ENCODE measurements around the gene KCNC3. TPM values are rescaled to one million over a fixed set of nuclear protein-coding genes. Genes with fewer than 3 reads are reported as not detected.
A peak's percentile ranks its signal among the peaks of the same experiment; 100 is the strongest.
"Not testable (repeated sequence)": the region's sequence is repeated elsewhere in the genome, so short reads cannot be mapped to it uniquely, and the experiment has no call there.

The KCNC3 gene
- total and polyA plus RNA-seq, 7 experiments from 2014 or later, result 1.9 to 11.1 (median 2.4) TPM; not detected in 2

GRCh38 chr19:50347089-50347581, 18.0 kb upstream of the KCNC3 start:
- CTCF ChIA-PET, result interaction anchor here (1.1 kb wide), 1 partner anchor 10 kb away, joined by 3 read pairs; no protein-coding TSS in a partner anchor
- H3K36me3 ChIP-seq (ENCODE audit: control insufficient read depth in 2 of 3, insufficient read depth in 3 of 3, low read length in 3 of 3); H3K27me3 ChIP-seq (ENCODE audit: control insufficient read depth in 2 of 2, insufficient read depth in 2 of 2, low read length in 2 of 2); H3K9me3 ChIP-seq (ENCODE audit: control insufficient read depth in 2 of 3, low read length in 3 of 3); H3K4me1 ChIP-seq (ENCODE audit: control insufficient read depth in 2 of 2, insufficient read depth in 2 of 2, low read length in 2 of 2); H3K27ac ChIP-seq (ENCODE audit: low read depth, low read length); intact Hi-C loops (cut with micrococcal nuclease); H3K27me3 Mint-ChIP-seq; DNase-seq; H3K4me3 ChIP-seq (ENCODE audit: low read length): not testable (repeated sequence)
- H3K27ac Mint-ChIP-seq, result peak overlapping the region in 4 of 9 donors; percentile 33 to 90 (median 40)
- H3K4me1 Mint-ChIP-seq, result peaks cover 0 to 26% (median 9%) of the 10 kb centered on the region in 7 donors
- peaks cover 0 to 16% (median 0%) of the 10 kb centered on the region in 5 donors for H3K36me3 Mint-ChIP-seq
- H3K9me3 Mint-ChIP-seq, result peaks cover 0 to 13% (median 5%) of the 10 kb centered on the region in 11 donors
- H3K4me3 Mint-ChIP-seq, result peak overlapping the region in 8 of 10 donors; percentile 8 to 63 (median 31)
- peak; percentile 36 for ATAC-seq
- POLR2A ChIA-PET, result interaction anchor here (1.1 to 1.7 kb wide), 4 partner anchors 11 to 37 kb away, joined by 3 read pairs; partner anchors contain the start of gene POLD1

GRCh38 chr19:50344661-50345318, 15.6 kb upstream of the KCNC3 start:
- no peak overlapping the region for H3K27ac ChIP-seq (ENCODE audit: low read depth, low read length)
- POLR2A ChIA-PET, result interaction anchor here (1.1 kb wide), 1 partner anchor 9 kb away, joined by 4 read pairs; no protein-coding TSS in a partner anchor

GRCh38 chr19:50341091-50341564, 12.0 kb upstream of the KCNC3 start:
- H3K36me3 Mint-ChIP-seq, result peaks cover 0 to 26% (median 0%) of the 10 kb centered on the region in 5 donors
- Histone ChIP-seq H3K27ac (ENCODE audit: low read depth, low read length) (no peak overlapping the region), H3K27me3 (ENCODE audit: control insufficient read depth in 2 of 2, insufficient read depth in 2 of 2, low read length in 2 of 2) (no peaks in the 10 kb centered on the region), H3K9me3 (ENCODE audit: control insufficient read depth in 2 of 3, low read length in 3 of 3) (peaks cover 0 to 5% (median 0%) of the 10 kb centered on the region in 3 experiments), H3K4me3 (ENCODE audit: low read length) (no peak overlapping the region), H3K36me3 (ENCODE audit: control insufficient read depth in 2 of 3, insufficient read depth in 3 of 3, low read length in 3 of 3) (no peaks in the 10 kb centered on the region), H3K4me1 (ENCODE audit: control insufficient read depth in 2 of 2, insufficient read depth in 2 of 2, low read length in 2 of 2) (no peaks in the 10 kb centered on the region)
- no peak overlapping the region for H3K27ac Mint-ChIP-seq
- ATAC-seq (peak; percentile 79), DNase-seq (no peak)
- POLR2A ChIA-PET, result no interaction called here
- H3K4me3 Mint-ChIP-seq, result no peak overlapping the region
- H3K9me3 Mint-ChIP-seq, result peaks cover 0 to 15% (median 6%) of the 10 kb centered on the region in 11 donors
- intact Hi-C loops (cut with micrococcal nuclease), result no loop called here
- H3K27me3 Mint-ChIP-seq, result peaks cover 0 to 7% (median 0%) of the 10 kb centered on the region in 5 donors
- CTCF ChIA-PET, result no interaction called here
- H3K4me1 Mint-ChIP-seq, result peaks cover 0 to 12% (median 0%) of the 10 kb centered on the region in 7 donors

More at GRCh38 chr19:50344661-50345318, 15.6 kb upstream of the KCNC3 start:
- no peaks in the 10 kb centered on the region for H3K27me3 ChIP-seq (ENCODE audit: control insufficient read depth in 2 of 2, insufficient read depth in 2 of 2, low read length in 2 of 2)
- no peaks in the 10 kb centered on the region for H3K36me3 ChIP-seq (ENCODE audit: control insufficient read depth in 2 of 3, insufficient read depth in 3 of 3, low read length in 3 of 3)
- Mint-ChIP-seq H3K4me1 (peaks cover 0 to 28% (median 9%) of the 10 kb centered on the region in 7 donors), H3K27me3 (peaks cover 0 to 3% (median 0%) of the 10 kb centered on the region in 5 donors), H3K36me3 (peaks cover 0 to 19% (median 0%) of the 10 kb centered on the region in 5 donors), H3K9me3 (peaks cover 0 to 16% (median 6%) of the 10 kb centered on the region in 11 donors), H3K4me3 (peak overlapping the region in 1 of 10 donors; percentile 59), H3K27ac (peak overlapping the region in 1 of 9 donors; percentile 80)
- intact Hi-C loops (cut with micrococcal nuclease), result no loop called here
- no peak for DNase-seq
- H3K4me1 ChIP-seq (ENCODE audit: control insufficient read depth in 2 of 2, insufficient read depth in 2 of 2, low read length in 2 of 2), result no peaks in the 10 kb centered on the region
- CTCF ChIA-PET, result no interaction called here
- H3K4me3 ChIP-seq (ENCODE audit: low read length), result no peak overlapping the region
- peak; percentile 66 for ATAC-seq
- peaks cover 0 to 5% (median 0%) of the 10 kb centered on the region in 3 experiments for H3K9me3 ChIP-seq (ENCODE audit: control insufficient read depth in 2 of 3, low read length in 3 of 3)

GRCh38 chr19:50340331-50340730, 11.2 kb upstream of the KCNC3 start:
- H3K36me3 Mint-ChIP-seq, result peaks cover 0 to 25% (median 0%) of the 10 kb centered on the region in 5 donors
- H3K9me3 ChIP-seq (ENCODE audit: control insufficient read depth in 2 of 3, low read length in 3 of 3), result peaks cover 0 to 5% (median 0%) of the 10 kb centered on the region in 3 experiments
- ChIA-PET CTCF (no interaction called here), POLR2A (no interaction called here)
- H3K36me3 ChIP-seq (ENCODE audit: control insufficient read depth in 2 of 3, insufficient read depth in 3 of 3, low read length in 3 of 3), result no peaks in the 10 kb centered on the region
- H3K9me3 Mint-ChIP-seq, result peaks cover 0 to 15% (median 6%) of the 10 kb centered on the region in 11 donors
- H3K27me3 ChIP-seq (ENCODE audit: control insufficient read depth in 2 of 2, insufficient read depth in 2 of 2, low read length in 2 of 2), result no peaks in the 10 kb centered on the region
- intact Hi-C loops (cut with micrococcal nuclease), result no loop called here
- H3K4me3 ChIP-seq (ENCODE audit: low read length), result no peak overlapping the region
- peaks cover 0 to 18% (median 0%) of the 10 kb centered on the region in 7 donors for H3K4me1 Mint-ChIP-seq
- no peak overlapping the region for H3K27ac Mint-ChIP-seq
- H3K4me3 Mint-ChIP-seq, result no peak overlapping the region
- no peak for DNase-seq
- ATAC-seq, result no peak
- H3K27me3 Mint-ChIP-seq, result peaks cover 0 to 12% (median 6%) of the 10 kb centered on the region in 5 donors
- no peak overlapping the region for H3K27ac ChIP-seq (ENCODE audit: low read depth, low read length)
- H3K4me1 ChIP-seq (ENCODE audit: control insufficient read depth in 2 of 2, insufficient read depth in 2 of 2, low read length in 2 of 2), result no peaks in the 10 kb centered on the region

GRCh38 chr19:50337031-50337430, 7.9 kb upstream of the KCNC3 start:
- intact Hi-C loops (cut with micrococcal nuclease), result loop anchor here in 1 of 2 donors (10.0 kb wide), 1 partner anchor 388 kb away; the partner anchor contains the start of gene CLEC11A
- H3K27me3 ChIP-seq (ENCODE audit: control insufficient read depth in 2 of 2, insufficient read depth in 2 of 2, low read length in 2 of 2); H3K4me3 ChIP-seq (ENCODE audit: low read length); H3K27ac Mint-ChIP-seq; H3K36me3 ChIP-seq (ENCODE audit: control insufficient read depth in 2 of 3, insufficient read depth in 3 of 3, low read length in 3 of 3); H3K27ac ChIP-seq (ENCODE audit: low read depth, low read length); H3K9me3 Mint-ChIP-seq; CTCF ChIA-PET; H3K4me3 Mint-ChIP-seq; ATAC-seq; H3K9me3 ChIP-seq (ENCODE audit: control insufficient read depth in 2 of 3, low read length in 3 of 3); DNase-seq: not testable (repeated sequence)
- POLR2A ChIA-PET, result interaction anchor here (0.6 kb wide), 1 partner anchor 67 kb away, joined by 3 read pairs; no protein-coding TSS in a partner anchor
- H3K4me1 Mint-ChIP-seq, result peaks cover 8 to 36% (median 20%) of the 10 kb centered on the region in 7 donors
- peaks cover 0 to 21% (median 11%) of the 10 kb centered on the region in 5 donors for H3K27me3 Mint-ChIP-seq
- H3K36me3 Mint-ChIP-seq, result peaks cover 0 to 16% (median 0%) of the 10 kb centered on the region in 5 donors
- H3K4me1 ChIP-seq (ENCODE audit: control insufficient read depth in 2 of 2, insufficient read depth in 2 of 2, low read length in 2 of 2), result peaks cover 13 to 19% of the 10 kb centered on the region in 2 donors

GRCh38 chr19:50334741-50335421, 5.7 kb upstream of the KCNC3 start:
- intact Hi-C loops (cut with micrococcal nuclease), result loop anchor here (5.0 to 10.0 kb wide), 3 partner anchors 390 to 1032 kb away; partner anchors contain the start of genes AKT1S1 (in 1 of the 2), CLDND2 (in 1 of the 2), CLEC11A (in 1 of the 2) and ETFB (in 1 of the 2)
- H3K27ac Mint-ChIP-seq, result peak overlapping the region in 5 of 9 donors; percentile 14 to 92 (median 44)

More at GRCh38 chr19:50334741-50335421, 5.7 kb upstream of the KCNC3 start:
- ATAC-seq (no peak), DNase-seq (no peak)
- Mint-ChIP-seq H3K27me3 (peaks cover 0 to 41% (median 28%) of the 10 kb centered on the region in 5 donors), H3K4me3 (peak overlapping the region; percentile 10 to 97 (median 59)), H3K9me3 (peaks cover 0 to 9% (median 5%) of the 10 kb centered on the region in 11 donors), H3K4me1 (peaks cover 22 to 52% (median 42%) of the 10 kb centered on the region in 7 donors), H3K36me3 (peaks cover 0 to 15% (median 0%) of the 10 kb centered on the region in 5 donors)
- H3K27ac ChIP-seq (ENCODE audit: low read depth, low read length), result no peak overlapping the region
- peaks cover 0 to 7% (median 0%) of the 10 kb centered on the region in 3 experiments for H3K9me3 ChIP-seq (ENCODE audit: control insufficient read depth in 2 of 3, low read length in 3 of 3)
- H3K36me3 ChIP-seq (ENCODE audit: control insufficient read depth in 2 of 3, insufficient read depth in 3 of 3, low read length in 3 of 3), result no peaks in the 10 kb centered on the region
- H3K4me1 ChIP-seq (ENCODE audit: control insufficient read depth in 2 of 2, insufficient read depth in 2 of 2, low read length in 2 of 2), result peaks cover 29 to 40% of the 10 kb centered on the region in 2 donors
- CTCF ChIA-PET, result interaction anchor here (0.6 to 2.2 kb wide), 2 partner anchors 22 to 801 kb away, joined by 3 to 6 read pairs; no protein-coding TSS in a partner anchor
- peaks cover 11 to 15% of the 10 kb centered on the region in 2 donors for H3K27me3 ChIP-seq (ENCODE audit: control insufficient read depth in 2 of 2, insufficient read depth in 2 of 2, low read length in 2 of 2)
- POLR2A ChIA-PET, result interaction anchor here (2.1 kb wide), 1 partner anchor 23 kb away, joined by 12 read pairs; no protein-coding TSS in a partner anchor
- no peak overlapping the region for H3K4me3 ChIP-seq (ENCODE audit: low read length)
